ENCODE results near the gene CBL.
"Not testable (repeated sequence)": the region's sequence is repeated elsewhere in the genome, so short reads cannot be mapped to it uniquely, and the experiment has no call there.

Gene CBL

DNA sequence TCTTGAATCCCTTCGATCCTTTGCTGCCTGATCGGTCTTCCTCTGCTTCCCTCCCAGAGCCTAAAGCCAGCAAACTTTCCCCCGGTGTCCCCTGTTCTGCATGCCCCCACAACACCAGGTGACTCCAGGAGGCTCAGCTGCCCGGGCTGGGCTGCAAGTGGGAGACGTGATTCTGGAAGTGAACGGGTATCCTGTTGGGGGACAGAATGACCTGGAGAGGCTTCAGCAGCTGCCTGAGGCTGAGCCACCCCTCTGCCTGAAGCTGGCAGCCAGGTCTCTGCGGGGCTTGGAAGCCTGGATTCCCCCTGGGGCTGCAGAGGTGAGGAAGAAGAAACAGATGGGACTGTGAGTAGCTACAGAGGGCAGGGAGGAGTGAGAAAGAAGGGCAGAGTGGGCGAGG lies 17.3 kb upstream of the CBL start:
- ChIA-PET POLR2A (no interaction called here), CTCF (interaction anchor here (0.8 to 11.6 kb wide), 2 partner anchors 8 to 16 kb away, joined by 4 to 77 read pairs; partner anchors contain the start of gene CBL)
- no peak for DNase-seq (ENCODE audit: low read depth, low spot score)
- TF ChIP-seq, protein P1, sequence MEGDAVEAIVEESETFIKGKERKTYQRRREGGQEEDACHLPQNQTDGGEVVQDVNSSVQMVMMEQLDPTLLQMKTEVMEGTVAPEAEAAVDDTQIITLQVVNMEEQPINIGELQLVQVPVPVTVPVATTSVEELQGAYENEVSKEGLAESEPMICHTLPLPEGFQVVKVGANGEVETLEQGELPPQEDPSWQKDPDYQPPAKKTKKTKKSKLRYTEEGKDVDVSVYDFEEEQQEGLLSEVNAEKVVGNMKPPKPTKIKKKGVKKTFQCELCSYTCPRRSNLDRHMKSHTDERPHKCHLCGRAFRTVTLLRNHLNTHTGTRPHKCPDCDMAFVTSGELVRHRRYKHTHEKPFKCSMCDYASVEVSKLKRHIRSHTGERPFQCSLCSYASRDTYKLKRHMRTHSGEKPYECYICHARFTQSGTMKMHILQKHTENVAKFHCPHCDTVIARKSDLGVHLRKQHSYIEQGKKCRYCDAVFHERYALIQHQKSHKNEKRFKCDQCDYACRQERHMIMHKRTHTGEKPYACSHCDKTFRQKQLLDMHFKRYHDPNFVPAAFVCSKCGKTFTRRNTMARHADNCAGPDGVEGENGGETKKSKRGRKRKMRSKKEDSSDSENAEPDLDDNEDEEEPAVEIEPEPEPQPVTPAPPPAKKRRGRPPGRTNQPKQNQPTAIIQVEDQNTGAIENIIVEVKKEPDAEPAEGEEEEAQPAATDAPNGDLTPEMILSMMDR (IDR thresholded peaks at IDR 0.05; ENCODE audit: insufficient read depth, low read length, missing control alignments) = no peak
- no peak overlapping the region for H3K4me3 ChIP-seq (ENCODE audit: low read depth, low read length)

DNA sequence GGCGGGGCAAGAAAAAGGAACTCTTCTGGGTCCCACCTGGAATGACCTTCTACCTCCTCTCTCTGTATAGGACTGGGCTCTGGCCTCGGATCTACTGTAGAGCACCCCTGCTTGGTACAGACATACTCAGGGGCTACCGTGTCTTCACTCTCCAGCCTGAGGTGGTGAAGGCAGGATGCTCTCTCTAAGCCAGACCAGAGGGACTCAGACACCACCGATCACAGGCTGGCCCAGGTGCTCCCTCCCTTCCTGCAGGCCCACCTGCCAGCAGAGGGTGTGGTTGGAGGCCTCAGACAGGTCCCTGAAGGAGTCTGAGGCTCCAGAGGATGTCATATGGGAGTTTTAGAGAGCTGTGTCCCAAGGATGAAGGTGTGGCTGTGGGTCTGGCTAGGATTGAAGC lies 16.7 kb upstream of the CBL start:
- no peak overlapping the region for H3K4me3 ChIP-seq (ENCODE audit: low read depth, low read length)
- TF ChIP-seq, protein P1 (IDR thresholded peaks at IDR 0.05; ENCODE audit: insufficient read depth, low read length, missing control alignments) = no peak
- ChIA-PET CTCF (interaction anchor here (0.8 to 11.6 kb wide), 3 partner anchors 8 to 20 kb away, joined by 4 to 77 read pairs (median 7); partner anchors contain the start of gene CBL), POLR2A (no interaction called here)
- DNase-seq (ENCODE audit: low read depth, low spot score) = no peak

DNA sequence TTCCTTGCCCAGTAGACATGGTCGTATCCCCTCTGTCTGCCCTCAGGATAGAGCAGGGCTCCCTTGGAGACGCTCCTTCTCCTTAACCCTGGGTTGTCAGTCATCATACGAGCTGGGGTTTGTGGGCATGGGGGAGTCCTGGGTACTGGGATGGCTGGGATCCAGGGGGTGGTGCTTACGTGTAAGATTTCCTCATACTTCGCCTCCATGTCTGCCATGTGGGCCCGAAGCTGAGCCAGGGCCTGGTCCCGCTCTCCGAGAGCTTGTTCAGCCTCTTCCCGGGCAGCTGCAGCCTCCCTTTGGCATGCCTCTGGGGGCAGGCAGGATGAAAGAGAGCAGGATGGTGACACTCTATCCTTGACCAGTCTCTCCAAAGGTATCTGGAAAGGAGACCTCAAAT lies 15.6 kb upstream of the CBL start:
- TF ChIP-seq, protein P1 (IDR thresholded peaks at IDR 0.05; ENCODE audit: insufficient read depth, low read length, missing control alignments) = no peak
- H3K4me3 ChIP-seq (ENCODE audit: low read depth, low read length) = no peak overlapping the region
- CTCF ChIA-PET = interaction anchor here (1.2 to 11.6 kb wide), 6 partner anchors 10 to 133 kb away, joined by 3 to 77 read pairs (median 6); partner anchors contain the start of gene CBL
- DNase-seq (ENCODE audit: low read depth, low spot score) = no peak
- POLR2A ChIA-PET = interaction anchor here (0.9 kb wide), 1 partner anchor 96 kb away, joined by 3 read pairs; a partner anchor contains a TSS

DNA sequence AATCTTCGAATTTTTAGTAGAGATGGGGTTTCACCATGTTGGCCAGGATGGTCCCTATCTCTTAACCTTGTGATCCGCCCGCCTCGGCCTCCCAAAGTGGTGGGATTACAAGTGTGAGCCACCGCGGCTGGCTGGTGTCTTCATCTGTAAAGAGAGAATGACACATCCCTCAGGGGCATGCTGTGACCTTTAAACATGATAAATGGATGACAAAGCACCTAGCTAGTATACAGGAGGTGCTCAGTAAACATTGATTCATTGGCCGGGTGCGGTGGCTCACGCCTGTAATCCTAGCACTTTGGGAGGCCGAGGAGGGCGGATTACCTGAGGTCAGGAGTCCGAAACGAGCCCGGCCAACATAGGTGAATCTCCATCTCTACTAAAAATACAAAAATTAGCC lies 14.9 kb upstream of the CBL start:
- H3K4me3 ChIP-seq (ENCODE audit: low read depth, low read length); DNase-seq (ENCODE audit: low read depth, low spot score): not testable (repeated sequence)
- CTCF ChIA-PET = interaction anchor here (1.3 to 11.6 kb wide), 5 partner anchors 9 to 132 kb away, joined by 3 to 77 read pairs (median 7); partner anchors contain the start of gene CBL
- POLR2A ChIA-PET = interaction anchor here (1.2 kb wide), 1 partner anchor 22 kb away, joined by 3 read pairs; no protein-coding TSS in a partner anchor

DNA sequence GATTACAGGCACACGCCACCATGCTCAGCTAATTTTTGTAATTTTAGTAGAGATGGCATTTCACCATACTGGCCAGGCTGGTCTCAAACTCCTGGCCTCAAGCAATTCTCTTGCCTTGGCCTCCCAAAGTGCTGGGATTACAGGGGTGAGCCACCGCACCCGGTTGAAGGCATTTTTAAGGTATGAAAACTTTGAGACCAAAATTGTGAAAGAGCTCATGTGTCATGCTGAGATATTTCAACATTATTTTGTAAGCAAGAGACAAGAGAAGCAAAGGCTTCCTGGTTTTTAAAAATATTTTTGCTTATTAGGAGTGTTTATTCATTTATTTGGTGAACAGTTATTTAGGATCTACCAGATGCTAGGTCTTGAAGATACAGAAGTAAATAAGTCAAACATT lies 14.0 kb upstream of the CBL start:
- CTCF ChIA-PET = interaction anchor here (0.8 to 11.6 kb wide), 9 partner anchors 8 to 181 kb away, joined by 3 to 77 read pairs (median 5); partner anchors contain the start of genes CBL and VPS11
- TF ChIP-seq, protein P1 (IDR thresholded peaks at IDR 0.05; ENCODE audit: insufficient read depth, low read length, missing control alignments) = no peak
- POLR2A ChIA-PET = interaction anchor here (1.2 kb wide), 1 partner anchor 23 kb away, joined by 3 read pairs; no protein-coding TSS in a partner anchor
- H3K4me3 ChIP-seq (ENCODE audit: low read depth, low read length) = no peak overlapping the region
- no peak for DNase-seq (ENCODE audit: low read depth, low spot score)

DNA sequence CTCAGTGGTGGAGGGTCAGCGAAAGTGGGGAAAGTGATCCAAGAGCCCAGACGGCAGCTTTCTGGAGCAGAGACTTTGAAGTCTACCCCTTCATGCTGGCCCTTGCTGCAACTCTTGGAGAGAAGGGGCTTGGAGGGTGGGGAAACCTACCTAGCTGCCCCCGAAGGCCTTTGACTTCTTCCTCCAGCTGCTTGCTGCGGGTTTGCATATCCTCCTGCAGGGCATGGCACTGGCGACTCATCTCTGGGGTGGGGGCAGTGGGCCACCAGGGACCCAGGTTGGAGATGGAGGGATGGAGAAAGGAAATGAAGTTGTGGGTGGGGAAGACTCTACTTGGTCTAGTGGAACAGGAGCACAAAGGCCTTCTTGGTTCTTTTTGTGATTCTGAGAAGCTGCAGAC lies 13.1 kb upstream of the CBL start:
- CTCF ChIA-PET = interaction anchor here (1.1 to 11.6 kb wide), 6 partner anchors 7 to 131 kb away, joined by 3 to 77 read pairs (median 8); partner anchors contain the start of gene CBL

More for the DNA sequence above, 13.1 kb upstream of the CBL start:
- POLR2A ChIA-PET = no interaction called here
- TF ChIP-seq, protein P1 (IDR thresholded peaks at IDR 0.05; ENCODE audit: insufficient read depth, low read length, missing control alignments) = no peak
- no peak overlapping the region for H3K4me3 ChIP-seq (ENCODE audit: low read depth, low read length)
- DNase-seq (ENCODE audit: low read depth, low spot score) = no peak
